Endothelial cell of umbilical vein (primary cell): ENCODE results near the gene AUTS2.

Source experiments
- EZH2 ChIP-seq: IDR thresholded peaks from 2 replicates; pipeline ENCODE4 v1.6.1; 2012; ENCODE audit warnings: borderline replicate concordance, low read depth, mild to moderate bottlenecking, moderate library complexity, low read length, inconsistent platforms; ENCODE audit not compliant: severe bottlenecking
- GATA2 ChIP-seq: IDR thresholded peaks from 2 replicates; pipeline ENCODE4 v1.7.0; 2011; ENCODE audit warnings: low read depth, mild to moderate bottlenecking, moderate library complexity, mixed read lengths, low read length; ENCODE audit not compliant: insufficient read length, insufficient read depth
- MYC ChIP-seq: IDR thresholded peaks from one replicate; pipeline ENCODE4 v1.6.1; 2011; ENCODE audit warnings: mild to moderate bottlenecking, low read depth, low read length
- POLR2A ChIP-seq: IDR thresholded peaks from 2 replicates; pipeline ENCODE4 v1.6.1; 2012; ENCODE audit warnings: low read depth, mild to moderate bottlenecking, control low read depth, low read length
- POLR2AphosphoS5 ChIP-seq: IDR thresholded peaks from 2 replicates; pipeline ENCODE4 v1.6.1; 2012; ENCODE audit warnings: low read depth, mild to moderate bottlenecking, control low read depth, low read length, moderate library complexity; ENCODE audit not compliant: insufficient read depth
- TF ChIP-seq, protein P1 (sequence below), 2 donors: IDR thresholded peaks; 1 replicate in 1 of 2; 2 replicates in 1 of 2; pipeline ENCODE4 v1.5.1; 2011; ENCODE audit warnings: low read length in 2 of 2, mild to moderate bottlenecking in 2 of 2, moderate library complexity in 2 of 2, control low read depth in 1 of 2, inconsistent platforms in 1 of 2, low read depth in 1 of 2; ENCODE audit not compliant: insufficient read depth in 1 of 2; ENCODE audit errors: extremely low read depth in 1 of 2
- TF ChIP-seq, protein P2 (sequence below): IDR thresholded peaks from 2 replicates; pipeline ENCODE4 v1.6.1; 2011; ENCODE audit not compliant: insufficient read depth, insufficient read length

DNA sequence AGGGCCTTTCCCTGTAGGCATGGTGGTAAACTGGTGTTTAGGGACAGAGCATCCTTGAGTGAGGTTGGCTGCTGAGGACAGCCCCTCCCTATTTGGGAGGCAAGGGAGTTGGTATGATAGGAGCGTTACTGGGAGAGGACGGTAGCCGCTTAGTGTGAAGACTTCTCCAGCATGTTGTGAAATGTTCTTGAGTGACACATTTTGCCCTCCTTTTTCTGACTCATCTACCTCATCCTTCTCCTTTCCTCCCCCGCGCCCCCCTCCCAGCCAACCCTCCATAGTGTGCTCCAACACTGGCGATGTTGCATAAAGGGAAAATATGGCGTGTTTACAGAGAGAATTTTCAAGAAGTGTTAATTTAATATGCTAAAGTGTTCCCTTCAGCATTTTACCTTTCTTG is 888.7 kb downstream of the AUTS2 start:
- TF ChIP-seq POLR2A (no peak), MYC (no peak), EZH2 (no peak), GATA2 (no peak), POLR2AphosphoS5 (no peak)
- TF ChIP-seq, protein P1, sequence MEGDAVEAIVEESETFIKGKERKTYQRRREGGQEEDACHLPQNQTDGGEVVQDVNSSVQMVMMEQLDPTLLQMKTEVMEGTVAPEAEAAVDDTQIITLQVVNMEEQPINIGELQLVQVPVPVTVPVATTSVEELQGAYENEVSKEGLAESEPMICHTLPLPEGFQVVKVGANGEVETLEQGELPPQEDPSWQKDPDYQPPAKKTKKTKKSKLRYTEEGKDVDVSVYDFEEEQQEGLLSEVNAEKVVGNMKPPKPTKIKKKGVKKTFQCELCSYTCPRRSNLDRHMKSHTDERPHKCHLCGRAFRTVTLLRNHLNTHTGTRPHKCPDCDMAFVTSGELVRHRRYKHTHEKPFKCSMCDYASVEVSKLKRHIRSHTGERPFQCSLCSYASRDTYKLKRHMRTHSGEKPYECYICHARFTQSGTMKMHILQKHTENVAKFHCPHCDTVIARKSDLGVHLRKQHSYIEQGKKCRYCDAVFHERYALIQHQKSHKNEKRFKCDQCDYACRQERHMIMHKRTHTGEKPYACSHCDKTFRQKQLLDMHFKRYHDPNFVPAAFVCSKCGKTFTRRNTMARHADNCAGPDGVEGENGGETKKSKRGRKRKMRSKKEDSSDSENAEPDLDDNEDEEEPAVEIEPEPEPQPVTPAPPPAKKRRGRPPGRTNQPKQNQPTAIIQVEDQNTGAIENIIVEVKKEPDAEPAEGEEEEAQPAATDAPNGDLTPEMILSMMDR (IDR thresholded peaks at IDR 0.05; ENCODE audit: extremely low read depth in 1 of 2, insufficient read depth in 1 of 2, low read depth in 1 of 2, low read length in 2 of 2) = no peak
- TF ChIP-seq, protein P2, sequence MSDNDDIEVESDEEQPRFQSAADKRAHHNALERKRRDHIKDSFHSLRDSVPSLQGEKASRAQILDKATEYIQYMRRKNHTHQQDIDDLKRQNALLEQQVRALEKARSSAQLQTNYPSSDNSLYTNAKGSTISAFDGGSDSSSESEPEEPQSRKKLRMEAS = no peak
